HG02870 (cell line): ENCODE data around the gene ZFPM1.

Experiments used
- ATAC-seq: cut with Tn5 transposase; IDR thresholded peaks from one replicate; pipeline ENCODE4 v1.9.1; 2021; ENCODE audit warnings: mild to moderate bottlenecking, moderate library complexity; ENCODE audit not compliant: unreplicated experiment

Gene ZFPM1

DNA sequence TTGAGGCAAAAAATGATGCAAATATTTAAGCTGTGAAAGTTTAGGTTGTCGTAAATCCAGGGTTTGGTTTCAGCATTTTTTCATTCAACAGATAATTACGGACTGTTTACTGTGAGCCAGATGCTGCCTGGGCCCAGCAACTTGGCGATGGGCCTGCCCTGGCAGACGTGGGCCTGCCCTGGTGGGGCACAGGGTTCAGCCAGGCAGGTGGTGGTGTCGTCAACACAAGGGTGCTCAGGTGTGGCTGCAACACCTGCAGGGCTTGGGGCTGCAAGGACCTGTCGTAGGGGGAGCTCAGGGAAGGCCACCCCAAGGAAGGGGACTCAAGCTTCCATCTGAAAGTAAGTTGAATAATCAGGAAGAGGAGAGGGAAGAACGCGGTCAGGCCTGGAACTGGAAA lies 132.2 kb downstream of the ZFPM1 start:
- no peak for ATAC-seq

DNA sequence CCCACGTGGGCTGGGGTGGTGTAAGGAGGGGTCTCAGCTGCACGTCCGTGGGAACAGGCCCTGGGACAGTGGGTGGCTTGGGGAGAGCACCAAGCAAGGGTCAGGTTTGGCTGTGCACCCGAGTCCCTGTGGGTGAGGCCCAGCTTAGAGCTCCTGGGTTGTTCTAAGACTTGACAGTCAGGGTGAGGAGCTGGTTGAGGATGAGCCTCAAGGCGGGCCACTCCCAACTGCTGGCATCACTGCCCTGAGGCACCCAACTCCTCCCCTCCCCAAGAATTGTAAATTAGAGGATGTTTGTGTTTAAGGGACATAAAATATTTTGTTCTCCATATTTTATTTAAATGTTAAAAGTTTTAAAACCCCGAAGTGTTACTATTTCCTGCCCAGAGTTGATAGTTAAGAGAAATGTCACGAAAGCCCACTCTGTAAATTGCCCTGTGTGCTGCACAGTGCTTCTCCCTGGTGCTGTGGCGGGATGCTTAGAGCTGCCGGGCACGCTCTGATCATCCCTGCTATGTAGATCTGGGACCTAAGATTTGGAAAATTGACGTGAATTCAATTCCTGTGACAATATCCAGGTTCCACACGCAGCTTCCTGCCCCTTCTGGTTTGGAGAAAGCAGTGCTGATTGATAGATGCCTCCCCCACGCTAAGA lies 133.0 kb downstream of the ZFPM1 start:
- ATAC-seq = no peak
